ENCODE measurements around the gene AATF.

Gene AATF

GRCh38 chr17:37086948-37087347, 138.2 kb downstream of the AATF start:
- Histone ChIP-seq H3K9ac (ENCODE audit: low read length) (no peak overlapping the region), H3K4me2 (ENCODE audit: low read depth, low read length) (no peak overlapping the region), H4K20me1 (ENCODE audit: insufficient read depth, low read length) (no peaks in the 10 kb centered on the region), H3K4me3 (ENCODE audit: low read length) (no peak overlapping the region), H3K9me3 (replicated peaks; ENCODE audit: insufficient read depth, low read length) (no peaks in the 10 kb centered on the region), H3K79me2 (ENCODE audit: low read length) (no peaks in the 10 kb centered on the region), H3F3A (ENCODE audit: insufficient read depth, low read length) (peaks cover 14% of the 10 kb centered on the region; the same call in 1 of the 2 replicates), H3K27ac (ENCODE audit: low read length) (no peak overlapping the region), H2AFZ (ENCODE audit: low read length) (no peak overlapping the region), H3K4me1 (ENCODE audit: low read length) (peaks cover 20% of the 10 kb centered on the region), H3K36me3 (replicated peaks; ENCODE audit: insufficient read depth, low read length) (no peaks in the 10 kb centered on the region), H3K9me2 (replicated peaks; ENCODE audit: insufficient read depth, low read length) (no peaks in the 10 kb centered on the region), H3K27me3 (replicated peaks; ENCODE audit: insufficient read depth, low read length) (no peaks in the 10 kb centered on the region)
- DNase-seq, result no peak
- TF ChIP-seq CTCF (IDR thresholded peaks at IDR 0.05; ENCODE audit: low read length) (no peak), EZH2 (optimal IDR thresholded peaks at IDR 0.05; ENCODE audit: low read depth, low read length) (no peak), EZH2phosphoT487 (IDR thresholded peaks at IDR 0.05; ENCODE audit: low read length) (no peak)

- TF ChIP-seq CTCF (IDR thresholded peaks at IDR 0.05; ENCODE audit: low read length) (no peak), EZH2 (optimal IDR thresholded peaks at IDR 0.05; ENCODE audit: low read depth, low read length) (no peak), EZH2phosphoT487 (IDR thresholded peaks at IDR 0.05; ENCODE audit: low read length) (no peak)
- Histone ChIP-seq H3K9me3 (replicated peaks; ENCODE audit: insufficient read depth, low read length) (no peaks in the 10 kb centered on the region), H3F3A (ENCODE audit: insufficient read depth, low read length) (peaks cover 14% of the 10 kb centered on the region; the same call in 1 of the 2 replicates), H3K27me3 (replicated peaks; ENCODE audit: insufficient read depth, low read length) (no peaks in the 10 kb centered on the region), H4K20me1 (ENCODE audit: insufficient read depth, low read length) (no peaks in the 10 kb centered on the region), H3K79me2 (ENCODE audit: low read length) (no peaks in the 10 kb centered on the region), H3K9ac (ENCODE audit: low read length) (no peak overlapping the region), H3K9me2 (replicated peaks; ENCODE audit: insufficient read depth, low read length) (no peaks in the 10 kb centered on the region), H3K27ac (ENCODE audit: low read length) (no peak overlapping the region), H2AFZ (ENCODE audit: low read length) (no peak overlapping the region), H3K4me2 (ENCODE audit: low read depth, low read length) (no peak overlapping the region), H3K4me1 (ENCODE audit: low read length) (peaks cover 27% of the 10 kb centered on the region), H3K36me3 (replicated peaks; ENCODE audit: insufficient read depth, low read length) (no peaks in the 10 kb centered on the region), H3K4me3 (ENCODE audit: low read length) (no peak overlapping the region)
- no peak for DNase-seq
These were observed 138.9 kb downstream of the AATF start for GRCh38 chr17:37087683-37088082.

GRCh38 chr17:37088459-37088858, 139.7 kb downstream of the AATF start:
- Histone ChIP-seq H3F3A (ENCODE audit: insufficient read depth, low read length) (peaks cover 14% of the 10 kb centered on the region; the same call in 1 of the 2 replicates), H3K9me2 (replicated peaks; ENCODE audit: insufficient read depth, low read length) (no peaks in the 10 kb centered on the region), H3K27me3 (replicated peaks; ENCODE audit: insufficient read depth, low read length) (no peaks in the 10 kb centered on the region), H3K4me3 (ENCODE audit: low read length) (no peak overlapping the region), H3K36me3 (replicated peaks; ENCODE audit: insufficient read depth, low read length) (no peaks in the 10 kb centered on the region), H4K20me1 (ENCODE audit: insufficient read depth, low read length) (no peaks in the 10 kb centered on the region), H3K4me2 (ENCODE audit: low read depth, low read length) (no peak overlapping the region), H2AFZ (ENCODE audit: low read length) (no peak overlapping the region), H3K27ac (ENCODE audit: low read length) (no peak overlapping the region), H3K4me1 (ENCODE audit: low read length) (peaks cover 27% of the 10 kb centered on the region), H3K9ac (ENCODE audit: low read length) (no peak overlapping the region), H3K9me3 (replicated peaks; ENCODE audit: insufficient read depth, low read length) (no peaks in the 10 kb centered on the region), H3K79me2 (ENCODE audit: low read length) (no peaks in the 10 kb centered on the region)
- TF ChIP-seq EZH2phosphoT487 (IDR thresholded peaks at IDR 0.05; ENCODE audit: low read length) (no peak), CTCF (IDR thresholded peaks at IDR 0.05; ENCODE audit: low read length) (no peak), EZH2 (optimal IDR thresholded peaks at IDR 0.05; ENCODE audit: low read depth, low read length) (no peak)
- DNase-seq, result no peak
